OCI-LY7 (cell line): ENCODE results near the gene SSB.
"Not testable (repeated sequence)": the region's sequence is repeated elsewhere in the genome, so short reads cannot be mapped to it uniquely, and the experiment has no call there.

ENCODE experiments used
- CTCF ChIP-seq: fragments of 200-600 bp; sonication (generic); conservative IDR thresholded peaks from 2 replicates; pipeline ENCODE4 v1.5.1; 2014; ENCODE audit warnings: mild to moderate bottlenecking, antibody characterized with exemption, low read length, moderate library complexity, mixed read lengths
- EZH2phosphoT487 ChIP-seq: fragments of 200-600 bp; sonication (generic); IDR thresholded peaks from 2 replicates; pipeline ENCODE4 v1.6.1; 2018; ENCODE audit warnings: low read depth, borderline replicate concordance, mild to moderate bottlenecking, mixed run types, antibody characterized with exemption, low read length, moderate library complexity, mixed read lengths

- TF ChIP-seq CTCF, EZH2phosphoT487: not testable (repeated sequence)
These were observed 43.0 kb downstream of the SSB start for GRCh38 chr2:169841625-169842024.
